Measurements from ENCODE around the gene CLEC20A. TPM values are rescaled to one million over a fixed set of nuclear protein-coding genes. Genes with fewer than 3 reads are reported as not detected.

Gene CLEC20A
- total RNA-seq (2014; rRNA removed; shearing (Covaris generic); ENCODE audit: low replicate concordance), result not detected in 2 replicates

DNA sequence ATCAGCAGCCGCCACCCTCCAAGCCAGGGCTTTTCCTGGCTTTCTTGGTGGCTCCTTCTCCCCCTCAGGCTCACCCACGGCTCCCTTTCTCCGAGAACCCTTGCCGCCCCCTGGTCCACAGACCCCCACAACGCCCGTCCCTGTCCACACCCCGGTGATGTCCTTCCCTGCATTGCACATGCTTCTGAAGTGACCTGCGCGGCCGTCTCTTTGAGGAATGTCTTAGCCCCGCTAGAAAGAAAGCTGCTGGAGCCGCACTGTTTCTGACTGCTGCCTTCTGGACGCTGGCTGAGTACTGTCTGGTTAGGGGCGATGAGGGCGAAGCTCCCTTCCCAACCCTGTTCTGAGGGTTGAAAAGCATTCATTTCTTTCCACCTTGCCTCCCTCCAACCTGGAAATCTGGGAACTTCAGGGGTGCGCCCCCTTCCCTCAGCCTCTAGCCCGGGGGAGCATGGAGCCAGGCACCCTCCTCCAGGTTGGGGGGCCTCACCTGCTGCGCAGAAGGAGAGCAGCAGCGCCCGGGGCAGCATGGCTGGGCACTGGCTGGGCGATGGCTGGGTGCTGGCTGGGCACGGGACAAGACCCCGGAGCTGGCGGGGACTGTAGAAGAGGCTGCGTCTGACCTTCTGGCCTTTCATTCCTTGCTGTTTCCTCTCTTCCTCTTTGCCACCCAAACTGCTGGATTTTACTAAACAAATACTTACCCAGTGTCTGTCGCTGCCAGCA is at the start of gene CLEC20A:
TSS of gene CLEC20A (minus strand) at position 555 of the 726 bp plus-strand sequence. CDS start at position 530, 25 bp downstream.
- no peak within 1 kb of the TSS for H3K4me2 ChIP-seq (ENCODE audit: low read depth, low read length, poor library complexity, severe bottlenecking)
- H3K36me3 ChIP-seq (ENCODE audit: insufficient read depth, low read length), result no peaks in the 10 kb centered on the region
- no peaks in the 10 kb centered on the region for H3K27me3 ChIP-seq (ENCODE audit: low read length)
- no peak within 1 kb of the TSS for H3K9ac ChIP-seq (ENCODE audit: low read length)
- no peaks in the 10 kb centered on the region for H3K79me2 ChIP-seq (ENCODE audit: low read length)
- DNase-seq, result no peak
- H3K4me3 ChIP-seq (ENCODE audit: low read length), result no peak within 1 kb of the TSS
- H2AFZ ChIP-seq (ENCODE audit: low read length), result no peak within 1 kb of the TSS
- H3K4me1 ChIP-seq (ENCODE audit: low read length), result no peaks in the 10 kb centered on the region
- H3K9me3 ChIP-seq (ENCODE audit: low read length), result no peaks in the 10 kb centered on the region
- H3K27ac ChIP-seq (ENCODE audit: low read length), result no peak within 1 kb of the TSS
- no peaks in the 10 kb centered on the region for H4K20me1 ChIP-seq (ENCODE audit: insufficient read depth, low read depth, low read length)
- H3K9me2 ChIP-seq (replicated peaks; ENCODE audit: insufficient read depth, low read length), result no peaks in the 10 kb centered on the region

DNA sequence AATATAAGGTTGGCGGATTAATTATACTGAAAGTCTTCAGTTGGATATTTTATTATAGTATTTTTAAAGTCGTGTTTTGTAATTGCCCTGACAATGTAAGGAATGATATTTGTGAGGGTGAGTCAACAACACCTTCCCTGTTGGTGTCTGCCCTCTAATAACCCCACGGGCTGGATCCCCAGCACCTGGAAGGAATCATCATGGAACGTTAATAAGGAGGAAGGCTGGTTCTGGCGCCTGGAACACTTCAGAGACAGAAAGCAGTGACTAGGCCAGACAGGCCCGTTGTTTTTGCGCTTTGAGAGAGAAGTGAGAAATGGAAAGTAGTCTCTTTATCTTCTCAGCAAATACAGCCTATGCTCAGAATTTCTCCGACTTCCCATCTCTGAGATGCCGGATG is 47.8 kb upstream of the CLEC20A start:
- peak overlapping the region; percentile 91 for H3K9ac ChIP-seq (ENCODE audit: low read length)
- no peaks in the 10 kb centered on the region for H3K27me3 ChIP-seq (ENCODE audit: low read length)
- no peaks in the 10 kb centered on the region for H4K20me1 ChIP-seq (ENCODE audit: insufficient read depth, low read depth, low read length)
- H2AFZ ChIP-seq (ENCODE audit: low read length), result no peak overlapping the region
- peaks cover 48% of the 10 kb centered on the region for H3K36me3 ChIP-seq (ENCODE audit: insufficient read depth, low read length)
- peak overlapping the region; percentile 96 for H3K27ac ChIP-seq (ENCODE audit: low read length)
- DNase-seq, result no peak
- H3K9me3 ChIP-seq (ENCODE audit: low read length), result no peaks in the 10 kb centered on the region
- H3K9me2 ChIP-seq (replicated peaks; ENCODE audit: insufficient read depth, low read length), result no peaks in the 10 kb centered on the region
- H3K4me2 ChIP-seq (ENCODE audit: low read depth, low read length, poor library complexity, severe bottlenecking), result peak overlapping the region; percentile 81
- H3K79me2 ChIP-seq (ENCODE audit: low read length), result peaks cover 41% of the 10 kb centered on the region
- peaks cover 57% of the 10 kb centered on the region for H3K4me1 ChIP-seq (ENCODE audit: low read length)
- peak overlapping the region; percentile 74 for H3K4me3 ChIP-seq (ENCODE audit: low read length)

DNA sequence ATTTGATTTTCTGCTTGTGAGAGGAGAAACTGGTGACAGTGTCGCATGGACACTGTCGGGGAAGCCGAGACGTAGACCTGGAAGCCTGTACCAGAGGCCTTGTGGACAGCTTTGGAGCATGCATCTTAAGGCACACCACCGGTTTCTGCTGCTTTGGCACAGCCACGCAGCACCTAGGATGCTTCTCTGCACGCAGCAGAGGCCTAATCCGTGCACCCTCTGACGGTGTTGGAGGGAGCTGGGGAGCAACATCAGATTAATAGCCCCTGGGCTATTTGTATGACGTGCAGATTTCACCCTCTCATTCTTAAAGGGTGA is 46.5 kb upstream of the CLEC20A start:
- Histone ChIP-seq H3K9ac (ENCODE audit: low read length) (peak overlapping the region; percentile 91), H3K4me3 (ENCODE audit: low read length) (peak overlapping the region; percentile 74)

DNA sequence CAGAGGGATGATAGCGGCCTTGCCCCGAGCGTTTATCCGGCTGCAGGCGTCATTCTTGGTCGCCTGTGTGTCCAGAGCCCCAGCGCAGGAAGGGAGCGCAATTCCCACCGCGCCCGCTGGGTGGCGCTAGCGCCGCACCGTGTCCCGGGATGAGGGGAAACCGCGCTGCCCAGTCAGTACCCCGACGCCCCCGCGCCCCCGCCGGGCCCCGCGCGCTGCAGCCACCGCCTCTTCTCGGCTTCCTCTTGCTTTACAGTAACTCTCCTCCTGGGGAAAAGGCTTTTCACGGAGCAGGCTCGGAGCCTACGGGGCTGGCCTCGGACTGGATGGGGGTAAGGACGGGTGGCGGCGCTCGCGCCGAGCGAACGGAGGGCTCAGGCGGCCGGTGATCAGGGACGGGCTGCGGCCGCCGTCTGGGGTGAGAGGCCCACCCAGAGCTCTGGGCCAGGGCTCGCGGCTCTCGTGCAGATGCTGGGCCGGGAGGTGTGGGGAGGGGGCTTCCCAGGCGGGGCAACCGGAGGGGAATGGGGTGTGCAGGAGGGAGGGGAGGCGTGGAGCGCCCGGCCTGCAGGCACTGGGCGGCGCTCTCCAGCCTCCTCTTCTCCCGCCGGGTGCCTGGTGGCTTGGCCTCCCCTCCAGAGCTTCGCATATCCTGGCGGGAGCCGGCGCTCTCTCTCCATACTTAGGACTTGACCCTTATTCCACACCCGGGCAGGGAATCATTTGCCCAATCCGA is 46.0 kb upstream of the CLEC20A start:
- DNase-seq, result peak; percentile 97
- Histone ChIP-seq H3K4me2 (ENCODE audit: low read depth, low read length, poor library complexity, severe bottlenecking) (peak overlapping the region; percentile 81), H3K27me3 (ENCODE audit: low read length) (no peaks in the 10 kb centered on the region), H2AFZ (ENCODE audit: low read length) (peak overlapping the region; percentile 24; the same call in 1 of the 2 replicates), H3K36me3 (ENCODE audit: insufficient read depth, low read length) (peaks cover 32% of the 10 kb centered on the region), H3K9me3 (ENCODE audit: low read length) (no peaks in the 10 kb centered on the region), H4K20me1 (ENCODE audit: insufficient read depth, low read depth, low read length) (no peaks in the 10 kb centered on the region), H3K4me3 (ENCODE audit: low read length) (peak overlapping the region; percentile 74), H3K9ac (ENCODE audit: low read length) (peak overlapping the region; percentile 91), H3K27ac (ENCODE audit: low read length) (peak overlapping the region; percentile 96), H3K9me2 (replicated peaks; ENCODE audit: insufficient read depth, low read length) (no peaks in the 10 kb centered on the region), H3K79me2 (ENCODE audit: low read length) (peaks cover 37% of the 10 kb centered on the region), H3K4me1 (ENCODE audit: low read length) (peaks cover 63% of the 10 kb centered on the region)

More for the DNA sequence above, 46.5 kb upstream of the CLEC20A start:
- peak; percentile 81 for DNase-seq
- no peaks in the 10 kb centered on the region for H3K9me3 ChIP-seq (ENCODE audit: low read length)
- H3K4me2 ChIP-seq (ENCODE audit: low read depth, low read length, poor library complexity, severe bottlenecking), result peak overlapping the region; percentile 81
- peaks cover 63% of the 10 kb centered on the region for H3K4me1 ChIP-seq (ENCODE audit: low read length)
- H3K27me3 ChIP-seq (ENCODE audit: low read length), result no peaks in the 10 kb centered on the region
- H2AFZ ChIP-seq (ENCODE audit: low read length), result no peak overlapping the region
- H3K9me2 ChIP-seq (replicated peaks; ENCODE audit: insufficient read depth, low read length), result no peaks in the 10 kb centered on the region
- peaks cover 39% of the 10 kb centered on the region for H3K79me2 ChIP-seq (ENCODE audit: low read length)
- no peaks in the 10 kb centered on the region for H4K20me1 ChIP-seq (ENCODE audit: insufficient read depth, low read depth, low read length)
- peaks cover 38% of the 10 kb centered on the region for H3K36me3 ChIP-seq (ENCODE audit: insufficient read depth, low read length)
- H3K27ac ChIP-seq (ENCODE audit: low read length), result peak overlapping the region; percentile 96

DNA sequence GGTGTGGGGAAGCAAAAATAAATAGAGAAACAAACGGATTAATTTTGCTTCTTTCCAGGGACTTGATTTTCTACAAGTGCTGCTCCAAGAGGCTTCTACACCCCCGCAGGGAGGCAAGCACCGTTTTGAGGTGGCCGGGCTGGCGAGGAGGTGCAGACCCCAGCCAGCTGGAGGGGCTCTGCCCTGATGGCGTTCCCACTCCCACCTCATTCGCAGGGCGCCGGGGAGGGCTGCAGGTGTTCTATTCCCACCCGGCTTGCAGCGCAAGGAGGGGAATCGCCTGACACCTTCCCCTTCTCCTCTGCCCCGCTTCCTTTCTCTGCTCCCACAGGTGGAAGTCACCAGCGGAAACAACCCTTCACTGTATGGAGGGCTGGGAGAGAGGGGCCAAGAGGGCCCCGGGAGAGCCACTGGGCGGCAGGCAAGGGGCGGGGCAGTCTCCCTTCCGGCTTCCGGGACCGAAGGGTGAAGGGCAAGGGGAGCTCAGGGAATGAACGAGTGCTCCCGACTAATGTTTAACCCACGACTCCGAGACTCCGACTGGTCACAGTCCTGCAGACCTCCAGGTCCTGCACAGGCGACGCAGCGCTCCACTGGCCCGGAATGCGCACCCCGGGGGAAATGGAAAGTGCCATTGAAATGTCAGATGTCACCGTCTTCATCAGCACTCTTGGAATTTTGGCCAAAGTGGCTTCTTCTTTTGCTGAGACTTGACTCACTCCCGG is 45.2 kb upstream of the CLEC20A start:
- Histone ChIP-seq H3K9ac (ENCODE audit: low read length) (peak overlapping the region; percentile 91), H3K4me2 (ENCODE audit: low read depth, low read length, poor library complexity, severe bottlenecking) (peak overlapping the region; percentile 81), H3K4me3 (ENCODE audit: low read length) (peak overlapping the region; percentile 74)

DNA sequence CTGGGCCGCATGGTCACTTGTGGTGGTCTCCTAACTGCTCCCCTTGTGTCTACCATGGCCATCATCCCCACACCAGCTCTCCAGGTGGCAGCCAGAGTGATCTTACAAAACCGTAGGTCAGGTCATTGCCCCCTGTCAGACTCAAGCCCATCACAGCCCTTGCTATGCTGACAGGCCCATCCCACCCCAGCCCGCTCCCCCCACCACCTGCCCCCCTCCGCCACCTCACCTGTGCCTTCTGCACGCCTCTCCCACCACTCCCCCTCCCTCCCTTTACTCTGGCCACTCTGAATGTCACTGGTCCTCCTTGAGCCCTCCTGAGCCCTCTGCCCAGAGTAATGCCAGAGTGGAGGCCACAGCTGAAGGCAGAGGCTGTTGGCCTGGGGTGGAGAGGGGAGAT is 44.6 kb upstream of the CLEC20A start:
- no peaks in the 10 kb centered on the region for H4K20me1 ChIP-seq (ENCODE audit: insufficient read depth, low read depth, low read length)
- H2AFZ ChIP-seq (ENCODE audit: low read length), result no peak overlapping the region
- H3K79me2 ChIP-seq (ENCODE audit: low read length), result peaks cover 35% of the 10 kb centered on the region
- peak overlapping the region; percentile 91 for H3K9ac ChIP-seq (ENCODE audit: low read length)
- no peaks in the 10 kb centered on the region for H3K9me2 ChIP-seq (replicated peaks; ENCODE audit: insufficient read depth, low read length)
- peak overlapping the region; percentile 74 for H3K4me3 ChIP-seq (ENCODE audit: low read length)
- DNase-seq, result peak; percentile 57
- H3K27me3 ChIP-seq (ENCODE audit: low read length), result no peaks in the 10 kb centered on the region
- peak overlapping the region; percentile 96 for H3K27ac ChIP-seq (ENCODE audit: low read length)
- peaks cover 63% of the 10 kb centered on the region for H3K4me1 ChIP-seq (ENCODE audit: low read length)
- peak overlapping the region; percentile 81 for H3K4me2 ChIP-seq (ENCODE audit: low read depth, low read length, poor library complexity, severe bottlenecking)
- no peaks in the 10 kb centered on the region for H3K9me3 ChIP-seq (ENCODE audit: low read length)
- H3K36me3 ChIP-seq (ENCODE audit: insufficient read depth, low read length), result peaks cover 24% of the 10 kb centered on the region

More for the DNA sequence above, 45.2 kb upstream of the CLEC20A start:
- peak; percentile 83 for DNase-seq
- Histone ChIP-seq H3K4me1 (ENCODE audit: low read length) (peaks cover 63% of the 10 kb centered on the region), H3K9me3 (ENCODE audit: low read length) (no peaks in the 10 kb centered on the region), H4K20me1 (ENCODE audit: insufficient read depth, low read depth, low read length) (no peaks in the 10 kb centered on the region), H3K36me3 (ENCODE audit: insufficient read depth, low read length) (peaks cover 27% of the 10 kb centered on the region), H3K79me2 (ENCODE audit: low read length) (peaks cover 37% of the 10 kb centered on the region), H3K27me3 (ENCODE audit: low read length) (no peaks in the 10 kb centered on the region), H2AFZ (ENCODE audit: low read length) (peak overlapping the region; percentile 24; the same call in 1 of the 2 replicates), H3K27ac (ENCODE audit: low read length) (peak overlapping the region; percentile 96), H3K9me2 (replicated peaks; ENCODE audit: insufficient read depth, low read length) (no peaks in the 10 kb centered on the region)

DNA sequence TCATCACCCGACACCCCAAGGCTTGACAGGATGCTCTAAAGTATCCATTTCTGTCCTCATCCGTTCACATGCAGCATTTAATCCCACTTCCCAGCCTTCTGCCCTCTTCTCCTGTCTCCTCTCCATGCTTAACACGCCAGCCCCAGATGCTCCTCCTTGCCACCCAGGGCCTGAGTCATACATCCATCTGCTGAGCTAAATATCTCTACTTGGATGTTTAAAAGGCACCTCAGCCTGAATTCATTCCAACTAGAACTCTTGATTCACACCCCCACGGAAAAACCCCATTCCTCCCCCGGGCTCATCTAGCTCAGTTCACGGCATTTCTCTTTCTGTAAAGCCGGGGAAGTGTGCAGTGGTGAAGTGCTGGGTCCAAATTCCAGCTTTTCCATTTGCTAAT is 43.9 kb upstream of the CLEC20A start:
- H3K79me2 ChIP-seq (ENCODE audit: low read length), result peaks cover 29% of the 10 kb centered on the region
- peak overlapping the region; percentile 55 for H3K4me3 ChIP-seq (ENCODE audit: low read length)
- DNase-seq, result no peak
- no peaks in the 10 kb centered on the region for H4K20me1 ChIP-seq (ENCODE audit: insufficient read depth, low read depth, low read length)
- peaks cover 18% of the 10 kb centered on the region for H3K36me3 ChIP-seq (ENCODE audit: insufficient read depth, low read length)
- no peaks in the 10 kb centered on the region for H3K27me3 ChIP-seq (ENCODE audit: low read length)
- no peaks in the 10 kb centered on the region for H3K9me2 ChIP-seq (replicated peaks; ENCODE audit: insufficient read depth, low read length)
- peaks cover 58% of the 10 kb centered on the region for H3K4me1 ChIP-seq (ENCODE audit: low read length)
- H3K9ac ChIP-seq (ENCODE audit: low read length), result peak overlapping the region; percentile 91
- peak overlapping the region; percentile 96 for H3K27ac ChIP-seq (ENCODE audit: low read length)
- H3K9me3 ChIP-seq (ENCODE audit: low read length), result no peaks in the 10 kb centered on the region
- peak overlapping the region; percentile 26; the same call in 1 of the 2 replicates for H2AFZ ChIP-seq (ENCODE audit: low read length)
- H3K4me2 ChIP-seq (ENCODE audit: low read depth, low read length, poor library complexity, severe bottlenecking), result peak overlapping the region; percentile 81

DNA sequence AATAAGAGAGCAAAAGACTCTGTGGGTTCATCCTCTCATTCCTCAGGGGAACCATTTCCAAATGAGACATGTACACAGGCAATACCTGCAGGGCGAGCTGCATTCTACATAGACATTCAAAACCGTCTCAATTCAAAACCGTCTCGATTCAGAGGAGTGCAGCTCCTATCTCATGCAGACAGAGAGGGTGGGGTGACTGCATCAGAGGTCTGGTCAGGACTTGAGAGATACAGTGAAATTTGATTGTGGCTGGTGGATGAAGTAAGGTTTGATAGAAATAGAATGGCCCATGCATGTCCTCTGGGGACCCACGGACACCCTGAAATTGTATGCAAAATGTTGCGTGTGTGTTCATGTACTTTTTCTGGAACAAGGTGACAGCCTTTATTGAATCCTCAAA is 43.4 kb upstream of the CLEC20A start:
- Histone ChIP-seq H4K20me1 (ENCODE audit: insufficient read depth, low read depth, low read length) (no peaks in the 10 kb centered on the region), H3K4me1 (ENCODE audit: low read length) (peaks cover 54% of the 10 kb centered on the region), H3K27me3 (ENCODE audit: low read length) (no peaks in the 10 kb centered on the region), H3K36me3 (ENCODE audit: insufficient read depth, low read length) (peaks cover 13% of the 10 kb centered on the region), H2AFZ (ENCODE audit: low read length) (no peak overlapping the region), H3K9me2 (replicated peaks; ENCODE audit: insufficient read depth, low read length) (no peaks in the 10 kb centered on the region), H3K9me3 (ENCODE audit: low read length) (no peaks in the 10 kb centered on the region), H3K4me2 (ENCODE audit: low read depth, low read length, poor library complexity, severe bottlenecking) (peak overlapping the region; percentile 81), H3K79me2 (ENCODE audit: low read length) (peaks cover 24% of the 10 kb centered on the region), H3K4me3 (ENCODE audit: low read length) (peak overlapping the region; percentile 55), H3K27ac (ENCODE audit: low read length) (peak overlapping the region; percentile 96), H3K9ac (ENCODE audit: low read length) (peak overlapping the region; percentile 91)
- DNase-seq, result peak; percentile 93
